Subcutaneous adipose tissue (tissue), 4 donors: ENCODE measurements around the gene BCORL1. TPM values are rescaled to one million over a fixed set of nuclear protein-coding genes. Genes with fewer than 3 reads are reported as not detected.

Experiments used
- total RNA-seq, 4 donors: library from RNA; depleted of rRNA; stranded (reverse); fragments of >200 nt; gene quantifications; one replicate each; pipeline ENCODE4 v1.1.0, GENCODE V29; 2016
- TF ChIP-seq, protein P1 (sequence below): fragments of 450-650 bp; IDR thresholded peaks from one replicate; pipeline ENCODE4 v1.5.1; 2016; ENCODE audit warnings: low read depth, mild to moderate bottlenecking, control low read depth, antibody characterized with exemption, moderate library complexity

BCORL1 gene
- total RNA-seq, 4 donors from 2014 or later: 4.1 to 13.9 (median 4.4) TPM

DNA sequence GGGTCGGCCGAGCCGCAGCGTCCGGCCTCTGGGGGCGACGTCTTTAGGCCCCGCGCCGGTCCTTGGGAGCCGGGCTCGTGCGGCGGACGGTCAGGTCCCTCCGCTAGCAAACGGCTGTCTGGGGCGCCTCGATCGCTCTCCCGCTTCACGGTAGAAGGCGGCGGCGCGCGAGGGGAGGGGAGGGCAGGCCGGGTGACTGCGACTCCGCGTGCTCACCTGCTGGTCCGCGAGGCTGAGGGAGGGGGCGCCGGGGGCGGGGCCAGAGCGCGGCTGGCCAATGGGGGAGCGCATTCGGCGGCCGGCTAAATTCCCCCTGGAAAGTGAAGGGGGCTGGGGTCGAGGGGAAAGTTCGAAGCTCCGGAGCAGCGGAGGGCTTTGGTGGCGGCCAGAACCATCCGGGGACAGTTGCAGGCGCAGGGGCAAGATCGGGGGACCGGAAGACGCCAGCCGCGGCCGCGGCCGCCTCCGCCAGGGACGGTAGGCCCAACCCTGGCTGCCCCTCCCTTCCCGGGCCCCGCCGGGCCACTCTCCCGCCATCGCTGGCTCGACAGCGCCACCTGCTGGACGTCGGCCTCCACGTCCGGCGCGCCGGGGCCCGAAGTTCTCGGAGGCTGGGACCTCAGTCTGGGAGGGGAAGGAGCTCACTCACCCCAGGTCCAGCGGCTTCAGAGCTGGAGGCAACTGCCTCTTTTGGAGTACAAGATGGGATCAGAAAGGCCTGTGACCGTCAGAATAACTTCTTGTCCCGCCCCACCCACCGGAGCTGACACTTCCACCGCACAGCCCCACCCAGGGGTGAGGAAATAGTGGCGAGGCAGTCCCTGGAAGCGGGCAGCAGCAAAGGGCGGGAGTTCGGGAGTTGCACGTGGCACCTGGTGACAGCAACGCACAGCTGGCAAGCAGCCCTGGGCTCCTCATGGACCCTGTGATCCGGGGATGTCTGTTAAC is 78.0 kb downstream of the BCORL1 start:
- TF ChIP-seq, protein P1, sequence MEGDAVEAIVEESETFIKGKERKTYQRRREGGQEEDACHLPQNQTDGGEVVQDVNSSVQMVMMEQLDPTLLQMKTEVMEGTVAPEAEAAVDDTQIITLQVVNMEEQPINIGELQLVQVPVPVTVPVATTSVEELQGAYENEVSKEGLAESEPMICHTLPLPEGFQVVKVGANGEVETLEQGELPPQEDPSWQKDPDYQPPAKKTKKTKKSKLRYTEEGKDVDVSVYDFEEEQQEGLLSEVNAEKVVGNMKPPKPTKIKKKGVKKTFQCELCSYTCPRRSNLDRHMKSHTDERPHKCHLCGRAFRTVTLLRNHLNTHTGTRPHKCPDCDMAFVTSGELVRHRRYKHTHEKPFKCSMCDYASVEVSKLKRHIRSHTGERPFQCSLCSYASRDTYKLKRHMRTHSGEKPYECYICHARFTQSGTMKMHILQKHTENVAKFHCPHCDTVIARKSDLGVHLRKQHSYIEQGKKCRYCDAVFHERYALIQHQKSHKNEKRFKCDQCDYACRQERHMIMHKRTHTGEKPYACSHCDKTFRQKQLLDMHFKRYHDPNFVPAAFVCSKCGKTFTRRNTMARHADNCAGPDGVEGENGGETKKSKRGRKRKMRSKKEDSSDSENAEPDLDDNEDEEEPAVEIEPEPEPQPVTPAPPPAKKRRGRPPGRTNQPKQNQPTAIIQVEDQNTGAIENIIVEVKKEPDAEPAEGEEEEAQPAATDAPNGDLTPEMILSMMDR: no peak

DNA sequence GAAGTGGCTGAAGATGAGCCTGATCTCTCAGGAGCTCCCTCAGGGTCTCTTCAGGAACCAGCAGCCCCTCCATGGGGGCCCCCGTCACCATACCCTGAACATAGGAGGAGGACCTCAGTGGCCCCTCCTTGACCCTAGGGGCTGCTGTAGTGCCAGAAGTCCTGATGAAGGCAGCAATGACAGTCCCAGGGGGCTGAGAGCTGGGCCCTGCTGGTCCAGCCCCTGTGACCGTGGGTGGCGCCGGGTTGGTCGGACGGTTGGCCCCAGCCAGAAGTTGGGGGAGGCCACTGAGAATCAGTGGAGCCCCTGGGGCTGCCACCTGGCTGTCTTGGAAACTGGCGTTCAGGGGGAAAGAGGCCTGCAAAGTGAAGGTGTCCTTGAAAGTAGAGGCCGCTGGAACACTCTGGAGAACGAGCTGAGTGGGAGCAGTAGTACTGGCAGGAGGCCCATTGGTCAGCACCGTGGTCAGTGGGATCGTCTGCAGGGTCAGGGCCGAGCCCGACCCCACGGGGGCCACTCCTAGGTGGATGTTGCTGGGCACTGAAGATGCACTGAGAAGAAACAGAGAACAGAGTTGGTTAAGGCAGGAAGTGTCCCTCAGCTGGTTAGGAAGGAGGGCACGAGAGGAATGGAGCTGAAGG is 84.7 kb downstream of the BCORL1 start:
- TF ChIP-seq, protein P1: no peak

GRCh38 chrX:130071611-130072344 is 89.3 kb downstream of the BCORL1 start:
- TF ChIP-seq, protein P1: no peak

GRCh38 chrX:130072345-130072740 is 89.9 kb downstream of the BCORL1 start:
- TF ChIP-seq, protein P1: no peak

DNA sequence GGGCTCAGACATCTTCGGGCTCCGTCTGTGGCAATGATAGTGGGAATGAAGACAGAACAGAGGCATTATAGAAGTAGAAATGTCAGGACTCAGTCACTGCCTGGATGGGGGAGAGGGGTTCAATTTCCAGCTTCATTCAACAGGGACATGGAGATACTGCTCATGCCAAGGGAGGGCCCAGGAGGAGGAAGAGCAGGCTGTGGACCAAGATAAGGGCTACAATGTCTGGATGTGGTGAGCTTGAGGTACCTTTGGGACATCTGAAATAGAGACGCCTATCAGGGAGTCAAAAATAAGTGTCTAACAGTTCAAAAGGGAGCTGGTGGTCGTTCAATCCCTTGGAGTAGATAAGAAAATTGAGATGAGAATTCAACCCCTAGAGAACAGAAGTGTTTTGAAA is 93.3 kb downstream of the BCORL1 start:
- TF ChIP-seq, protein P1: no peak

DNA sequence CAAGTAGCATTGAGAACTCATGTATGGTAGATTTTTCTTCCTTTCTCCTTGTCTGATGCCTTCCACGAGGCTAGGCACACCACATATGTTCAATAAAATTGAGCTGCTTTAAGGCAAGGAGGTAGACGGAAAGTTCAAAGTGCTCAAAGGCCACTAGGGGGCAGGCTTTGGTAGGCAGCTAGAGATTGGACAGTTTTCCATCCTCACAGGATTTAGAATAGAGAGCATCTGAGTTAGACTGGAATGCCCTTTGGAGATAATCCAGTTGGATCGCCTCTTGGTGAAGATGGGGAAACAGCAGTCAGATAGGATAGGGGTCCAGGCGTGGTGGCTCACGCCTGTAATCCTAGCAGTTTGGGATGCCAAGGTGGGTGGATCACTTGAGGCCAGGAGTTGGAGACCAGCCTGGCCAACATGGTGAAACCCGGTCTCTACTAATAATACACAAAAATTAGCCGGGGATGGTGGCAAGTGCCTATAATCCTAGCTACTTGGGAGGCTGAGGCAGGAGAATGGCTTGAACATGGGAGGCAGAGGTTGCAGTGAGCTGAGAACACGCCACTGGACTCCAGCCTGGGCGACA is 97.5 kb downstream of the BCORL1 start:
- TF ChIP-seq, protein P1: no peak
